ENCODE measurements around the gene EGFL8. TPM values are rescaled to one million over a fixed set of nuclear protein-coding genes. Genes with fewer than 3 reads are reported as not detected.
"Not testable (repeated sequence)": the region's sequence is repeated elsewhere in the genome, so short reads cannot be mapped to it uniquely, and the experiment has no call there.

The EGFL8 gene
- total RNA-seq, 1 donor from 2014 or later: 7.7 TPM

DNA sequence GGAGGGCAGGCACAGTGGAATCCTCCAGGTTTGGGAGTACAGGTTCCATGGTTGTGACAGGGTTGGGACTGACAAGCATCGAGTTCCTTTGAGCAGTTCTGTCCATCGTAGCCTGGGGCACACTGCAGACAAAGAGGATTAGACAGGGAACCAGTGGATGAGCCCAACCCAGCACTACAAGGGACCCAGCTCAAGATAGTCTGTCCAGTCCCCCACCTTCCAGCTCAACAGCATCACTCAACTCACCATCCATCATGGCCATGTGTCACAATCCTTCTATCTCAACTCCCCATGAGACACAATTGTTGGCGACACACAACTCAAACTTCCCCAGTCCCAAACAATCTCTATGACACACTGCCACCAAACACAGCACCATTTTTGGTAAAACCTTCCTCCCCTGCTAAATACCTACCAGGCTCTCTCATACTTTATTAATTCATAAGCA, 39.9 kb downstream of the EGFL8 start:
- no peak for ATAC-seq
- DNase-seq: no peak
- intact Hi-C loops (cut with micrococcal nuclease): no loop called here

GRCh38 chr6:32208996-32209395, 44.6 kb downstream of the EGFL8 start:
- DNase-seq (no peak), ATAC-seq (no peak)
- intact Hi-C loops (cut with micrococcal nuclease): no loop called here

- intact Hi-C loops (cut with micrococcal nuclease): no loop called here
- DNase-seq (no peak), ATAC-seq (no peak)
These were observed 45.8 kb downstream of the EGFL8 start for GRCh38 chr6:32210191-32210601.

- intact Hi-C loops (cut with micrococcal nuclease); DNase-seq; ATAC-seq: not testable (repeated sequence)
These were observed 47.0 kb downstream of the EGFL8 start for GRCh38 chr6:32211432-32211831.

DNA sequence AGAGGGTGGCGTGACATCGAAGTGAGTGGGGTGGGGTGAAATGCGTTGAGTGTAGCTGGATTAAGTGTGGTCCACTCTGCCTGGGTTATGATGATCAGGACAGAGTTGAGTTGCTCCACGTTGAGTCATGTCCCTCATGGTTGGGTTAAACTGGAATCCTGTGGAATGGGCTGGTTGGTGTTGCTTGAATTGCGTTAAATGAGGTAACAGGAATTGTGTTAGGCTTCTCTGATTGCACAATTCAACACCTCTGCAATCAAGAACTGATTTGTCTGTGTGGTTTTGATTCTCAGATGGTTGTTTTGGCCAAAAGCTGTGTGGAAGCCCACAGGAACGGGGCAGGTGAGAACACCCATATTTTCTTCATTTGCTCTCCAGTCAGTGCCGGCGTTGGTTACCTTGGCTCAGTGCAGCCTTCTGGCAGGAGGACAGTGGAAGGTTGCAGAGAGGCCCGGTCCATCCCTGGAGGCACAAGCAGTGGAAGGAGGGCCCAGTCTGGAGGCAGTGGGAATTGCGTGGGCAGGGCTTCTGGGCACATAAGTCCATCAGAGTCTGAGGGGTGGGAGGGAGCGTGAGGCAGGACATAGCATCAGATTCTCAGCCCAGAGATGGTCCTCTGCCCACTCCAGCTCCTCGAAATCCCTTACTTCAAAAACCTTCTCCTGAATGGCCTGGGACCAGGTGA, 47.8 kb downstream of the EGFL8 start:
- ATAC-seq: no peak

DNA sequence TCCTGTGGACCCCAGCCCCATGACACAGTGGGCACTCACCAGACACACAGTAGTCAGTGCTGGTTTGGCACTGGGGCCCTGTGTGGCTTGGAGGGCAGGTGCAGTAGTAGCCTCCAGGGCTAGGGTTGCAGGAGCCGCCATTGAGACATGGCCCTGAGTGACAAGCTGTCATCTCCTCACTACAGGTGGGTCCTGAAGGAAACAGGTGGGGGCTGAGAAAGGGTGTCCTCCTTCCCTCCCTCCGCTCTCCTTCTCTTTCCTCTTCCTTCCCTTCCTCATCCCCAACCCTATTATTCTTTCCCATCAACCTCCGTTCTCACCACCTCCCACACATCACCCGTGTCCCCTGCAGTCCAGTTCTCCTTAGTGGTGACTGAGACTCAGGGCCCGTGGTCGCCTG, 49.3 kb downstream of the EGFL8 start:
- no peak for ATAC-seq
- intact Hi-C loops (cut with micrococcal nuclease): no loop called here

More for the DNA sequence above, 47.8 kb downstream of the EGFL8 start:
- no peak for DNase-seq
- intact Hi-C loops (cut with micrococcal nuclease): no loop called here

GRCh38 chr6:32214126-32214525, 49.7 kb downstream of the EGFL8 start:
- DNase-seq: no peak
- ATAC-seq: no peak
- intact Hi-C loops (cut with micrococcal nuclease): no loop called here

More for the DNA sequence above, 49.3 kb downstream of the EGFL8 start:
- DNase-seq: no peak

GRCh38 chr6:32215617-32216016, 51.2 kb downstream of the EGFL8 start:
- intact Hi-C loops (cut with micrococcal nuclease): no loop called here

DNA sequence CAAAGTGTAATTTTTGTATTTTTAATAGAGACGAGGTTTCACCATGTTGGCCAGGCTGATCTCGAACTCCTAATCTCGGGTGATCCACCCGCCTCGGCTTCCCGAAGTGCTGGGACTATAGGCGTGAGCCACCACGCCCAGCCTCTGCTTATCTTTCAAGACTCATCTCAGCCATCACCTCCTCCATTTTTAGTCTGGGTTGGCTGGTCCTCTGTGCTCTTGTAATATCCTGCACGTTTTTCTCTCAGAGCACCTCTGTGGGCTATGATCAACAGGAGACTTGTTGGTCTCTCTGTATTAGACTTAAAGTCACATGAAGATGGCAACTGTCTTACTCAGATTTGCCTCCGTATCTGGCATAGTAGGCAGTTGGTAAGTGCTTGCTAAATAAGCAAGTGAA, 51.9 kb downstream of the EGFL8 start:
- intact Hi-C loops (cut with micrococcal nuclease): no loop called here
- ATAC-seq (no peak), DNase-seq (no peak)

More at GRCh38 chr6:32215617-32216016, 51.2 kb downstream of the EGFL8 start:
- DNase-seq (no peak), ATAC-seq (no peak)

- intact Hi-C loops (cut with micrococcal nuclease): no loop called here
- DNase-seq (no peak), ATAC-seq (no peak)
These were observed 52.6 kb downstream of the EGFL8 start for GRCh38 chr6:32216998-32217397.

Small RNA genes within 50 kb of the gene (microRNA-seq; reads per million reads assigned to microRNA genes)
- gene MIR6721 (ENCODE audit: borderline number of aligned reads) (not detected), gene MIR6833 (ENCODE audit: borderline number of aligned reads) (not detected)

Other genes starting within 250 kb of the EGFL8 start
- 5.8 TPM for gene C2, start 236.9 kb upstream of the EGFL8 start, total RNA-seq
- gene CFB, start 218.5 kb upstream of the EGFL8 start, total RNA-seq: 39.6 TPM
- gene NELFE, start 205.6 kb upstream of the EGFL8 start, total RNA-seq: 42.0 TPM
- 31.5 TPM for gene SKIC2, start 205.4 kb upstream of the EGFL8 start, total RNA-seq
- 11.5 TPM for gene DXO, start 192.5 kb upstream of the EGFL8 start, total RNA-seq
- gene C4A, start 182.5 kb upstream of the EGFL8 start, total RNA-seq: 96.3 TPM
- 84.0 TPM for gene C4B, start 149.8 kb upstream of the EGFL8 start, total RNA-seq
- 0.52 TPM for gene CYP21A2, start 126.2 kb upstream of the EGFL8 start, total RNA-seq
- 64.1 TPM for gene TNXB, start 55.3 kb upstream of the EGFL8 start, total RNA-seq
- gene ATF6B, start 36.3 kb upstream of the EGFL8 start, total RNA-seq: 26.8 TPM
- 2.6 TPM for gene FKBPL, start 34.3 kb upstream of the EGFL8 start, total RNA-seq
- 0.27 TPM for gene PRRT1, start 12.7 kb upstream of the EGFL8 start, total RNA-seq
- 22.6 TPM for gene PPT2, start 10.5 kb upstream of the EGFL8 start, total RNA-seq
- 49.7 TPM for gene AGPAT1, start 11.5 kb downstream of the EGFL8 start, total RNA-seq
- 94.1 TPM for gene RNF5, start 13.8 kb downstream of the EGFL8 start, total RNA-seq
- 3.0 TPM for gene AGER, start 19.7 kb downstream of the EGFL8 start, total RNA-seq
- 46.5 TPM for gene PBX2, start 25.6 kb downstream of the EGFL8 start, total RNA-seq
- 5.9 TPM for gene GPSM3, start 28.0 kb downstream of the EGFL8 start, total RNA-seq
- gene NOTCH4, start 59.5 kb downstream of the EGFL8 start, total RNA-seq: 22.5 TPM
- gene TSBP1, start 207.3 kb downstream of the EGFL8 start, total RNA-seq: not detected
- gene BTNL2, start 242.6 kb downstream of the EGFL8 start, total RNA-seq: not detected

Data from left ventricle myocardium superior (tissue), 1 donor.